Uterus (tissue), 2 donors: ENCODE results near the gene PSMA6.

Source experiments
- POLR2A ChIP-seq, 2 donors: fragments of 450-650 bp; IDR thresholded peaks; one replicate each; pipeline ENCODE4 v1.6.1; 2016; ENCODE audit warnings: antibody characterized with exemption in 2 of 2, mild to moderate bottlenecking in 1 of 2, moderate library complexity in 1 of 2
- TF ChIP-seq, protein P1 (sequence below), 4 experiments: fragments of 200-600 bp in 2 of 4; fragments of 450-650 bp in 2 of 4; sonication (generic) in 2 of 4; IDR thresholded peaks; one replicate each; pipeline ENCODE4 v1.5.1; 2016 to 2019; ENCODE audit warnings: antibody characterized with exemption in 4 of 4, mild to moderate bottlenecking in 2 of 4, moderate library complexity in 1 of 4

DNA sequence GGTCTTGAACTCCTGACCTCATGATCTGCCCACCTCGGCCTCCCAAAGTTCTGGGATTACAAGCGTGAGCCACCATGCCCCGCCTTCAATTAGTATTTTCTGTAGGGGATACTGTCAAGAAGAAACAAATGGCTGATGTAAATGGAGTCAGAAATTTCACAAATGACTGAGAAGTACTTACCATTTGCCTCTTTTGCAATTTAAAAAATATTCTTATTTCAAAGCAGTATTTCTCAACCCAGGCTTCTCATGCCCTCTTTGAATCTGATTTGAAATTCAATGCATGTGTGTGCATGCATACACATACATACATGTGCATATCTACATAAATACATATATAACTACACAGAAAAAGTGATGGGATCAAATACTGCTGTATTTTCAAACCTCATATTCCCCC, 4.4 kb downstream of the PSMA6 start:
- TF ChIP-seq, protein P1, sequence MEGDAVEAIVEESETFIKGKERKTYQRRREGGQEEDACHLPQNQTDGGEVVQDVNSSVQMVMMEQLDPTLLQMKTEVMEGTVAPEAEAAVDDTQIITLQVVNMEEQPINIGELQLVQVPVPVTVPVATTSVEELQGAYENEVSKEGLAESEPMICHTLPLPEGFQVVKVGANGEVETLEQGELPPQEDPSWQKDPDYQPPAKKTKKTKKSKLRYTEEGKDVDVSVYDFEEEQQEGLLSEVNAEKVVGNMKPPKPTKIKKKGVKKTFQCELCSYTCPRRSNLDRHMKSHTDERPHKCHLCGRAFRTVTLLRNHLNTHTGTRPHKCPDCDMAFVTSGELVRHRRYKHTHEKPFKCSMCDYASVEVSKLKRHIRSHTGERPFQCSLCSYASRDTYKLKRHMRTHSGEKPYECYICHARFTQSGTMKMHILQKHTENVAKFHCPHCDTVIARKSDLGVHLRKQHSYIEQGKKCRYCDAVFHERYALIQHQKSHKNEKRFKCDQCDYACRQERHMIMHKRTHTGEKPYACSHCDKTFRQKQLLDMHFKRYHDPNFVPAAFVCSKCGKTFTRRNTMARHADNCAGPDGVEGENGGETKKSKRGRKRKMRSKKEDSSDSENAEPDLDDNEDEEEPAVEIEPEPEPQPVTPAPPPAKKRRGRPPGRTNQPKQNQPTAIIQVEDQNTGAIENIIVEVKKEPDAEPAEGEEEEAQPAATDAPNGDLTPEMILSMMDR (IDR thresholded peaks at IDR 0.05) = no peak
- TF ChIP-seq POLR2A (IDR thresholded peaks at IDR 0.05) = no peak
